NT2/D1 (cell line): ENCODE results near the gene CD109.

Experiments
- DNase-seq: peaks from one replicate; pipeline ENCODE4 v3.0.0-alpha.2; 2011; ENCODE audit warnings: low read depth, low spot score
- H3K27me3 ChIP-seq: 2 replicates; pipeline ENCODE4 v1.6.0; 2011; ENCODE audit warnings: mild to moderate bottlenecking; ENCODE audit not compliant: insufficient read length, insufficient read depth
- H3K36me3 ChIP-seq: 2 replicates; pipeline ENCODE4 v1.6.1; 2011; ENCODE audit warnings: mild to moderate bottlenecking, low read length, mixed read lengths; ENCODE audit not compliant: insufficient read depth, insufficient read length
- H3K4me1 ChIP-seq: 2 replicates; pipeline ENCODE4 v1.5.1; 2011; ENCODE audit not compliant: insufficient read depth, insufficient read length
- H3K4me3 ChIP-seq: 2 replicates; pipeline ENCODE4 v1.5.1; 2011; ENCODE audit warnings: low read depth; ENCODE audit not compliant: insufficient read length
- H3K9ac ChIP-seq: 2 replicates; pipeline ENCODE4 v1.6.0; 2011; ENCODE audit warnings: low read depth; ENCODE audit not compliant: insufficient read length
- H3K9me3 ChIP-seq: 2 replicates; pipeline ENCODE4 v1.5.1; 2011; ENCODE audit warnings: mild to moderate bottlenecking, low read length; ENCODE audit not compliant: insufficient read depth
- SUZ12 ChIP-seq: IDR thresholded peaks from 2 replicates; pipeline ENCODE4 v1.6.1; 2011; ENCODE audit not compliant: insufficient read length, insufficient read depth; ENCODE audit errors: extremely low read depth
- YY1 ChIP-seq: IDR thresholded peaks from 2 replicates; pipeline ENCODE4 v1.6.1; 2011; ENCODE audit not compliant: insufficient read length, insufficient read depth
- ZNF274 ChIP-seq: IDR thresholded peaks from 2 replicates; pipeline ENCODE4 v1.6.1; 2011; ENCODE audit warnings: mild to moderate bottlenecking, low read depth, low read length

CD109 gene

GRCh38 chr6:73774311-73774774 is 78.3 kb downstream of the CD109 start:
- no peak for DNase-seq
- TF ChIP-seq SUZ12 = no peak
- no peak for TF ChIP-seq ZNF274
- no peak for TF ChIP-seq YY1
- no peaks in the 10 kb centered on the region for H3K36me3 ChIP-seq
- H3K4me1 ChIP-seq = no peaks in the 10 kb centered on the region
- no peak overlapping the region for H3K4me3 ChIP-seq
- no peak overlapping the region for H3K9ac ChIP-seq
- H3K27me3 ChIP-seq = no peaks in the 10 kb centered on the region
- H3K9me3 ChIP-seq = no peaks in the 10 kb centered on the region

- Histone ChIP-seq H3K4me1 (no peaks in the 10 kb centered on the region), H3K27me3 (no peaks in the 10 kb centered on the region), H3K9me3 (no peaks in the 10 kb centered on the region), H3K36me3 (no peaks in the 10 kb centered on the region), H3K9ac (no peak overlapping the region), H3K4me3 (no peak overlapping the region)
- TF ChIP-seq YY1 = no peak
- TF ChIP-seq SUZ12 = no peak
- no peak for TF ChIP-seq ZNF274
- DNase-seq = no peak
Observed at GRCh38 chr6:73779943-73780342, 83.9 kb downstream of the CD109 start.

GRCh38 chr6:73782911-73783310 is 86.9 kb downstream of the CD109 start:
- no peak for TF ChIP-seq YY1
- no peak for TF ChIP-seq ZNF274
- TF ChIP-seq SUZ12 = no peak
- no peak for DNase-seq
- Histone ChIP-seq H3K9ac (no peak overlapping the region), H3K9me3 (no peaks in the 10 kb centered on the region), H3K27me3 (no peaks in the 10 kb centered on the region), H3K4me3 (no peak overlapping the region), H3K36me3 (no peaks in the 10 kb centered on the region), H3K4me1 (no peaks in the 10 kb centered on the region)

- no peak overlapping the region for H3K9ac ChIP-seq
- no peak overlapping the region for H3K4me3 ChIP-seq
- TF ChIP-seq YY1 = no peak
- no peak for TF ChIP-seq ZNF274
- TF ChIP-seq SUZ12 = no peak
- DNase-seq = no peak
- H3K4me1 ChIP-seq = no peaks in the 10 kb centered on the region
- no peaks in the 10 kb centered on the region for H3K9me3 ChIP-seq
- no peaks in the 10 kb centered on the region for H3K27me3 ChIP-seq
- no peaks in the 10 kb centered on the region for H3K36me3 ChIP-seq
Observed at GRCh38 chr6:73784726-73785505, 88.9 kb downstream of the CD109 start.

- peak; percentile 33 for DNase-seq
- TF ChIP-seq YY1 (no peak), SUZ12 (no peak), ZNF274 (no peak)
- Histone ChIP-seq H3K4me1 (no peaks in the 10 kb centered on the region), H3K27me3 (no peaks in the 10 kb centered on the region), H3K36me3 (peaks cover 2% of the 10 kb centered on the region), H3K9ac (no peak overlapping the region), H3K4me3 (no peak overlapping the region), H3K9me3 (no peaks in the 10 kb centered on the region)
Observed at GRCh38 chr6:73790574-73790973, 94.6 kb downstream of the CD109 start.

- no peak for DNase-seq
- Histone ChIP-seq H3K4me1 (no peaks in the 10 kb centered on the region), H3K4me3 (no peak overlapping the region), H3K9ac (no peak overlapping the region), H3K36me3 (peaks cover 2% of the 10 kb centered on the region), H3K27me3 (no peaks in the 10 kb centered on the region), H3K9me3 (no peaks in the 10 kb centered on the region)
- no peak for TF ChIP-seq ZNF274
- no peak for TF ChIP-seq SUZ12
- no peak for TF ChIP-seq YY1
Observed at GRCh38 chr6:73791336-73791735, 95.3 kb downstream of the CD109 start.

- Histone ChIP-seq H3K9me3 (no peaks in the 10 kb centered on the region), H3K36me3 (peaks cover 2% of the 10 kb centered on the region), H3K27me3 (no peaks in the 10 kb centered on the region), H3K9ac (no peak overlapping the region), H3K4me1 (no peaks in the 10 kb centered on the region), H3K4me3 (no peak overlapping the region)
- no peak for DNase-seq
- TF ChIP-seq ZNF274 = no peak
- TF ChIP-seq SUZ12 = no peak
- no peak for TF ChIP-seq YY1
Observed at GRCh38 chr6:73792738-73793137, 96.7 kb downstream of the CD109 start.

GRCh38 chr6:73796881-73797280 is 100.9 kb downstream of the CD109 start:
- no peak for DNase-seq
- H3K36me3 ChIP-seq = peaks cover 2% of the 10 kb centered on the region
- no peaks in the 10 kb centered on the region for H3K4me1 ChIP-seq
- H3K9me3 ChIP-seq = no peaks in the 10 kb centered on the region
- no peak overlapping the region for H3K9ac ChIP-seq
- TF ChIP-seq SUZ12 (no peak), YY1 (no peak), ZNF274 (no peak)
- no peaks in the 10 kb centered on the region for H3K27me3 ChIP-seq
- no peak overlapping the region for H3K4me3 ChIP-seq
